ENCODE results near the gene TMEM175. TPM values are rescaled to one million over a fixed set of nuclear protein-coding genes. Genes with fewer than 3 reads are reported as not detected.

Gene TMEM175
- total RNA-seq, 1 donor from 2014 or later = 28.0 TPM

DNA sequence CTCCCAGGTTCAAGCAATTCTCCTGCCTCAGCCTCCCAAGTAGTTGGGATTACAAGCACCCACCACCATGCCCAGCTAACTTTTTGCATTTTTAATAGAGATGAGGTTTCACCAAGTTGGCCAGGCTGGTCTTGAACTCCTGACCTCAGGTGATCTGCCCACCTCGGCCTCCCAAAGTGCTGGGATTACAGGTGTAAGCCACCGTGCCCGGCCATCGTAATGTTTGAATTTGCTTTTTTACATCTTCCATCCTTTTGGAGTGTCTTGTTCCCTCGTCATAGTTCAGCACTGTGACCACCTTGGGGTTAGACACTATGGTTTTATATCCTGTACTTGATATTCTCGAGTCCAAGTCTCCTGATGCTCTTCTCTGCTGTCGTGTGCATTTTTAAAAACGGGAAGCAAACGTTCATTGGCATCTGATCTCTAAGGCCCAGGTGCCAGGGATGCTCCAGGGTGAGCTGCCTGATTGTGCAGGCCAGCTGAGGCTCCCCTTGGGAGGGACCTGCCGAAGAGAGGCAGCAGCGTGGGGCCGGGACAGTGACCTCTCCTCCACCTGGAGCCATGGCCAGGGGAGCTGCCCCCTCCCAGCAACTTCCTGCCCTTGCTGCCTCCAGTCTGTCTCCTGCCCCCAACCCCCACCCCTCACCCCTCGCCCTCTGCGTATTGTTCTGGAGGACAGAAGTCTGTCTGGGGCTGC is 24.4 kb downstream of the TMEM175 start:
- TF ChIP-seq, protein P1, sequence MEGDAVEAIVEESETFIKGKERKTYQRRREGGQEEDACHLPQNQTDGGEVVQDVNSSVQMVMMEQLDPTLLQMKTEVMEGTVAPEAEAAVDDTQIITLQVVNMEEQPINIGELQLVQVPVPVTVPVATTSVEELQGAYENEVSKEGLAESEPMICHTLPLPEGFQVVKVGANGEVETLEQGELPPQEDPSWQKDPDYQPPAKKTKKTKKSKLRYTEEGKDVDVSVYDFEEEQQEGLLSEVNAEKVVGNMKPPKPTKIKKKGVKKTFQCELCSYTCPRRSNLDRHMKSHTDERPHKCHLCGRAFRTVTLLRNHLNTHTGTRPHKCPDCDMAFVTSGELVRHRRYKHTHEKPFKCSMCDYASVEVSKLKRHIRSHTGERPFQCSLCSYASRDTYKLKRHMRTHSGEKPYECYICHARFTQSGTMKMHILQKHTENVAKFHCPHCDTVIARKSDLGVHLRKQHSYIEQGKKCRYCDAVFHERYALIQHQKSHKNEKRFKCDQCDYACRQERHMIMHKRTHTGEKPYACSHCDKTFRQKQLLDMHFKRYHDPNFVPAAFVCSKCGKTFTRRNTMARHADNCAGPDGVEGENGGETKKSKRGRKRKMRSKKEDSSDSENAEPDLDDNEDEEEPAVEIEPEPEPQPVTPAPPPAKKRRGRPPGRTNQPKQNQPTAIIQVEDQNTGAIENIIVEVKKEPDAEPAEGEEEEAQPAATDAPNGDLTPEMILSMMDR (IDR thresholded peaks at IDR 0.05; ENCODE audit: unreplicated experiment) = no peak
- H3K9me3 Mint-ChIP-seq = no peaks in the 10 kb centered on the region
- no peaks in the 10 kb centered on the region for H3K4me1 Mint-ChIP-seq
- no peak overlapping the region for H3K4me3 Mint-ChIP-seq
- no peaks in the 10 kb centered on the region for H3K27me3 Mint-ChIP-seq (ENCODE audit: low read depth)
- peaks cover 12% of the 10 kb centered on the region for H3K36me3 Mint-ChIP-seq
- DNase-seq (ENCODE audit: low spot score in 2 of 2, unreplicated experiment in 2 of 2) = no peak
- no peak overlapping the region for H3K27ac Mint-ChIP-seq

GRCh38 chr4:957231-957580 is 24.9 kb downstream of the TMEM175 start:
- Mint-ChIP-seq H3K36me3 (peaks cover 12% of the 10 kb centered on the region), H3K9me3 (no peaks in the 10 kb centered on the region), H3K27me3 (ENCODE audit: low read depth) (no peaks in the 10 kb centered on the region), H3K27ac (no peak overlapping the region), H3K4me3 (no peak overlapping the region), H3K4me1 (no peaks in the 10 kb centered on the region)
- TF ChIP-seq, protein P1 (IDR thresholded peaks at IDR 0.05; ENCODE audit: unreplicated experiment) = no peak
- DNase-seq (ENCODE audit: low spot score in 2 of 2, unreplicated experiment in 2 of 2) = no peak

DNA sequence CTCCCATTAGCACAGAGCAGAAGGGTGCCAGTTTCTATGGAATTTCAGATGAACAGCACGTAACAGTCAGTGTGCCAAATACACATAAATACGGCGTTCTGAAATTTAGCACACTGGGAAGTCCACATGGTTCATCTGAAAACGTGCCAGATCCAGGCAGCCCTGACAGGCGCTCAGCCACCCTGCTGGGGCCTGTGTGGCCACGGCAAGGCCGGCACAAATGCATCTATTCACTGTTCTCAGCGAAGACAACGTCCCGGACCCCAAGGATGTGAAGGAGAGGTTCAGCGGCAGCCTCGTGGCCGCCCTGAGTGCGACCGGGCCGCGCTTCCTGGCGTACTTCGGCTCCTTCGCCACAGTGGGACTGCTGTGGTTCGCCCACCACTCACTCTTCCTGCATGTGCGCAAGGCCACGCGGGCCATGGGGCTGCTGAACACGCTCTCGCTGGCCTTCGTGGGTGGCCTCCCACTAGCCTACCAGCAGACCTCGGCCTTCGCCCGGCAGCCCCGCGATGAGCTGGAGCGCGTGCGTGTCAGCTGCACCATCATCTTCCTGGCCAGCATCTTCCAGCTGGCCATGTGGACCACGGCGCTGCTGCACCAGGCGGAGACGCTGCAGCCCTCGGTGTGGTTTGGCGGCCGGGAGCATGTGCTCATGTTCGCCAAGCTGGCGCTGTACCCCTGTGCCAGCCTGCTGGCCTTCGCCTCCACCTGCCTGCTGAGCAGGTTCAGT is 25.5 kb downstream of the TMEM175 start:
- no peak overlapping the region for H3K4me3 Mint-ChIP-seq
- H3K27me3 Mint-ChIP-seq (ENCODE audit: low read depth) = no peaks in the 10 kb centered on the region
- TF ChIP-seq, protein P1 (IDR thresholded peaks at IDR 0.05; ENCODE audit: unreplicated experiment) = no peak
- no peak for DNase-seq (ENCODE audit: low spot score in 2 of 2, unreplicated experiment in 2 of 2)
- peaks cover 12% of the 10 kb centered on the region for H3K36me3 Mint-ChIP-seq
- H3K27ac Mint-ChIP-seq = no peak overlapping the region
- no peaks in the 10 kb centered on the region for H3K9me3 Mint-ChIP-seq
- H3K4me1 Mint-ChIP-seq = no peaks in the 10 kb centered on the region

DNA sequence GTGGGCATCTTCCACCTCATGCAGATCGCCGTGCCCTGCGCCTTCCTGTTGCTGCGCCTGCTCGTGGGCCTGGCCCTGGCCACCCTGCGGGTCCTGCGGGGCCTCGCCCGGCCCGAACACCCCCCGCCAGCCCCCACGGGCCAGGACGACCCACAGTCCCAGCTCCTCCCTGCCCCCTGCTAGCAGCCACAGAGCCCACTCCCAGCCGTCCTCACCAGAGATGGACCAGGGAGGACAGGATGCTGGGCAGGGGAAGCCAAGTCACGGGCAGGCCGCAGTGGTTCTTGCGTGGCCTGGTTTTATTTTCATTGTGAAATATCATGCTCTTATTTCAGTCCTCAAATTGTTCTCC is 26.0 kb downstream of the TMEM175 start:
- no peaks in the 10 kb centered on the region for H3K9me3 Mint-ChIP-seq
- no peak for DNase-seq (ENCODE audit: low spot score in 2 of 2, unreplicated experiment in 2 of 2)
- TF ChIP-seq, protein P1 (IDR thresholded peaks at IDR 0.05; ENCODE audit: unreplicated experiment) = no peak
- H3K36me3 Mint-ChIP-seq = peaks cover 12% of the 10 kb centered on the region
- H3K4me1 Mint-ChIP-seq = no peaks in the 10 kb centered on the region
- H3K27ac Mint-ChIP-seq = no peak overlapping the region
- H3K27me3 Mint-ChIP-seq (ENCODE audit: low read depth) = no peaks in the 10 kb centered on the region
- no peak overlapping the region for H3K4me3 Mint-ChIP-seq

DNA sequence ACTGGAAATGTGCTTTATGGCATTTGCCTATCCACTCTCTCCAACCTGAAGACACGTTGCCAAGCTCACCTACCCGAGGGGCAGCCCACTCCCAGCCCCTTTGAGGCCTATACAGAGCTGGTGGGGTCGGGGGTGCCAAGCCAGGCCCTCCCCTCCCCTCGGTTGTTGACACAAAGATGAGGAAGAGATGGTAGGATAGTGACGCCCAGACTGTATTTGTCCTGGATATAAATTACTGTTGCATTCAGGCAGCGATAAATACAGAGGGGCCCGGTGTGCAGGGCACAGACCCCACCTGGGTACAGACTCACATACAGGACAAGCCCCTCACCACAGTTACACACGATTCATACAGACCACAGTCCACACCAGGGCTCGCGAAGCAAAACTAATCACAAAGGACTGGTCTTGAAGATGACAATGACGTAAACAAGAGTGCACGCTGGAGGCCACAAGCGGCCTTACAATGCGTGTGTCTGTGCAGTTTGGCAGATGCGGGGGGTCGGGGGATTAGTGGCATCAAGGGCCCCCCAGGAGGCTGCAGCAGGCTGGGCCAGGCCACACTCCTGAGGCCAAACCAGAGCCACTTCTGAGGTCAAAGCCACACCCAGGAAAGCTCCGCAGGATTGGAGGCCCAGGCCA is 26.6 kb downstream of the TMEM175 start:
- Mint-ChIP-seq H3K27ac (no peak overlapping the region), H3K36me3 (peaks cover 12% of the 10 kb centered on the region), H3K4me1 (no peaks in the 10 kb centered on the region), H3K9me3 (no peaks in the 10 kb centered on the region), H3K4me3 (no peak overlapping the region), H3K27me3 (ENCODE audit: low read depth) (no peaks in the 10 kb centered on the region)
- TF ChIP-seq, protein P1 (IDR thresholded peaks at IDR 0.05; ENCODE audit: unreplicated experiment) = no peak
- DNase-seq (ENCODE audit: low spot score in 2 of 2, unreplicated experiment in 2 of 2) = no peak

Measured in mesothelial cell of epicardium (in vitro differentiated cells).